CD4-positive, alpha-beta T cell (primary cell): ENCODE measurements around the gene ASB6. TPM values are rescaled to one million over a fixed set of nuclear protein-coding genes. Genes with fewer than 3 reads are reported as not detected.

Source experiments
- ATAC-seq: fragments of 200-7000 bp; cut with Tn5 transposase; one replicate; pipeline ENCODE4 v1.10.0; 2022; ENCODE audit warnings: mild to moderate bottlenecking; ENCODE audit not compliant: poor library complexity
- CTCF ChIA-PET: fragments of 350-600 bp; sonication (Branson Sonifier 250); formaldehyde crosslinking; loops from one replicate; lab custom pipeline; 2021; ENCODE audit warnings: antibody characterized with exemption, inconsistent platforms; lab: Charles Lee
- POLR2A ChIA-PET: fragments of 350-600 bp; sonication (Branson Sonifier 250); formaldehyde crosslinking; loops from one replicate; lab custom pipeline; 2021; ENCODE audit warnings: antibody characterized with exemption, inconsistent platforms; lab: Charles Lee
- DNase-seq, 14 experiments: peaks; one replicate each; pipeline ENCODE4 v3.0.0-alpha.2; 2013 to 2020; ENCODE audit warnings: mixed read lengths in 2 of 14
- H3K27ac ChIP-seq, 2 donors: one replicate each; pipeline versions ENCODE4 v1.5.1 to v1.7.0; 2013; ENCODE audit warnings: low read length in 2 of 2, low read depth in 1 of 2, mild to moderate bottlenecking in 1 of 2
- H3K27me3 ChIP-seq, 2 experiments: 1 replicate in 1 of 2; 2 replicates in 1 of 2; pipeline versions ENCODE4 v1.6.1 to v1.7.0; 2013; ENCODE audit warnings: low read length in 2 of 2, control low read depth in 1 of 2, mild to moderate bottlenecking in 1 of 2, moderate library complexity in 1 of 2; ENCODE audit not compliant: insufficient read depth in 2 of 2, control insufficient read depth in 1 of 2
- H3K36me3 ChIP-seq: one replicate; pipeline ENCODE4 v1.6.1; 2013; ENCODE audit warnings: low read length, control low read depth; ENCODE audit not compliant: insufficient read depth
- H3K4me1 ChIP-seq: one replicate; pipeline ENCODE4 v1.6.1; 2013; ENCODE audit warnings: low read length, control low read depth; ENCODE audit not compliant: insufficient read depth
- H3K4me3 ChIP-seq: one replicate; pipeline ENCODE4 v1.5.1; 2013; ENCODE audit warnings: mild to moderate bottlenecking, low read length, moderate library complexity
- H3K9me3 ChIP-seq, 2 experiments: 1 replicate in 1 of 2; 2 replicates in 1 of 2; pipeline versions ENCODE4 v1.6.1 to v1.7.0; 2013; ENCODE audit warnings: low read length in 2 of 2, mild to moderate bottlenecking in 2 of 2, control low read depth in 1 of 2, moderate library complexity in 1 of 2; ENCODE audit not compliant: control insufficient read depth in 1 of 2, insufficient read depth in 1 of 2
- H3K27ac Mint-ChIP-seq: one replicate; pipeline ENCODE4 v1.8.0; 2020; ENCODE audit warnings: mixed read lengths
- H3K27me3 Mint-ChIP-seq: one replicate; pipeline ENCODE4 v1.8.0; 2021; ENCODE audit warnings: mixed read lengths
- H3K36me3 Mint-ChIP-seq: one replicate; pipeline ENCODE4 v1.8.0; 2021; ENCODE audit warnings: low read depth, mixed read lengths
- H3K4me1 Mint-ChIP-seq: one replicate; pipeline ENCODE4 v1.8.0; 2021; ENCODE audit warnings: low read depth, mixed read lengths
- H3K4me3 Mint-ChIP-seq: one replicate; pipeline ENCODE4 v1.8.0; 2020; ENCODE audit warnings: mild to moderate bottlenecking, mixed read lengths
- H3K9me3 Mint-ChIP-seq: one replicate; pipeline ENCODE4 v1.8.0; 2020; ENCODE audit warnings: mixed read lengths
- intact Hi-C, 2 experiments: fragments of 100-400 bp; cut with DNase I in 1 of 2; cut with micrococcal nuclease in 1 of 2; formaldehyde crosslinking; loops; one replicate each; pipeline versions ENCODE4 v1.15.1 to v1.9.0; 2023 to 2025; cut with DNase I, micrococcal nuclease
- total RNA-seq, 174 experiments: library from RNA in 2 of 174; stranded (reverse) in 2 of 174; gene quantifications; one replicate each; pipeline ENCODE4 v1.2.3 and lab custom pipeline; 2021 to 2026
- TF ChIP-seq, protein P1 (sequence below): fragments of 200-600 bp; IDR thresholded peaks from one replicate; pipeline ENCODE4 v1.8.0; 2022; ENCODE audit warnings: antibody characterized with exemption, mild to moderate bottlenecking

Gene ASB6
- total RNA-seq, 2 experiments from 2014 or later, result 28.5 to 29.3 TPM

DNA sequence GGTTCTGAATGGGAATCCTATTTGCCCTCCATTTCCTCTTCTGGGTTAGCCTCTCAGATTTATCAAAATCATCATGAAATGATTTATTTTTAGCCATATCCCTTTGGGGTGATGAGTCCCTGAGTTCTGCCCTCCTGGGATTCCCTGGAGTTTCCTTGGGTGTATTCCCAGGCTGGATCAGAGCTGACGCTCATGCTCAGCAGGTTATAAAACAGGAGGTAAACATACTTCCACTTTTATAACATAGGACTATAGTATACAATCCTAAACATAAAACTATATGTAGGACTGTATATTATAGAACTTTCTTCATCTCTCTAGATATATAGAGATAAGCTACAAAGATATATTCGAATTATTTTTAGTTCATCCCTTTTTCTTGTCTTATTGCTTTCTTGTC lies 19.1 kb upstream of the ASB6 start:
- TF ChIP-seq, protein P1, sequence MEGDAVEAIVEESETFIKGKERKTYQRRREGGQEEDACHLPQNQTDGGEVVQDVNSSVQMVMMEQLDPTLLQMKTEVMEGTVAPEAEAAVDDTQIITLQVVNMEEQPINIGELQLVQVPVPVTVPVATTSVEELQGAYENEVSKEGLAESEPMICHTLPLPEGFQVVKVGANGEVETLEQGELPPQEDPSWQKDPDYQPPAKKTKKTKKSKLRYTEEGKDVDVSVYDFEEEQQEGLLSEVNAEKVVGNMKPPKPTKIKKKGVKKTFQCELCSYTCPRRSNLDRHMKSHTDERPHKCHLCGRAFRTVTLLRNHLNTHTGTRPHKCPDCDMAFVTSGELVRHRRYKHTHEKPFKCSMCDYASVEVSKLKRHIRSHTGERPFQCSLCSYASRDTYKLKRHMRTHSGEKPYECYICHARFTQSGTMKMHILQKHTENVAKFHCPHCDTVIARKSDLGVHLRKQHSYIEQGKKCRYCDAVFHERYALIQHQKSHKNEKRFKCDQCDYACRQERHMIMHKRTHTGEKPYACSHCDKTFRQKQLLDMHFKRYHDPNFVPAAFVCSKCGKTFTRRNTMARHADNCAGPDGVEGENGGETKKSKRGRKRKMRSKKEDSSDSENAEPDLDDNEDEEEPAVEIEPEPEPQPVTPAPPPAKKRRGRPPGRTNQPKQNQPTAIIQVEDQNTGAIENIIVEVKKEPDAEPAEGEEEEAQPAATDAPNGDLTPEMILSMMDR, result no peak
- Mint-ChIP-seq H3K27me3 (peaks cover 6% of the 10 kb centered on the region), H3K27ac (no peak overlapping the region), H3K9me3 (no peaks in the 10 kb centered on the region), H3K4me1 (no peaks in the 10 kb centered on the region), H3K36me3 (no peaks in the 10 kb centered on the region), H3K4me3 (no peak overlapping the region)
- DNase-seq, result no peak
- Histone ChIP-seq H3K27ac (no peak overlapping the region), H3K9me3 (no peaks in the 10 kb centered on the region), H3K4me1 (peaks cover 9% of the 10 kb centered on the region), H3K36me3 (no peaks in the 10 kb centered on the region), H3K4me3 (no peak overlapping the region), H3K27me3 (peaks cover 0 to 4% of the 10 kb centered on the region in 2 experiments)
- intact Hi-C loops, result no loop called here
- ChIA-PET CTCF (no interaction called here), POLR2A (no interaction called here)
- no peak for ATAC-seq

DNA sequence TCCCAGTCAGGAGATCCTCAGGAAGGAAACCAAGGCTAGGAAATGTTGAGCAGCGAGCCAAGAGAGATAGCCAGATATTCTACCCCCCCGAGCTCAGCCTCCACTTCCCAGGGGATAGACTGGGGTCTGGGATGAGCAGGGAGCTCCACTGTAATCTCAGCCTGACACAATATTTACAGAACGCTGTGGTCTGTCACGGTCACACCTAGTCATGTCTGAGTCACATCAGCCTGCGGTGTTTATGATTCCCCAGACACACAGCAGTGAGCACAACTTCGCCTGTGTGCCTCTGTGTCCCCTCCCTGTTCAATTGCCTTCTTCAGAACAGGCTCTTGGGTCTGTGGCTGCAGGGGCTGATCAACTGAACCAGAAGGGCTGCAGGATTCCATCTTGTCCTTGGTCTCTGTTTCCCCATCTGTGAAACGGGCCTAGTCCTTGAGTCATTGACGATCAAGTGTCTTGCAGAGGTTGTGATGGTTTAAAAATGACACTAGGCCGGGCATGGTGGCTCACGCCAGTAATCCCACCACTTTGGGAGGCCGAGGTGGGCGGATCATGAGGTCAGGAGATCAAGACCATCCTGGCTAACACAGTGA lies 14.9 kb upstream of the ASB6 start:
- Mint-ChIP-seq H3K9me3 (no peaks in the 10 kb centered on the region), H3K4me1 (no peaks in the 10 kb centered on the region), H3K4me3 (no peak overlapping the region), H3K27me3 (no peaks in the 10 kb centered on the region), H3K36me3 (no peaks in the 10 kb centered on the region), H3K27ac (no peak overlapping the region)
- intact Hi-C loops, result no loop called here
- Histone ChIP-seq H3K27ac (no peak overlapping the region), H3K27me3 (no peaks in the 10 kb centered on the region), H3K4me1 (no peaks in the 10 kb centered on the region), H3K4me3 (no peak overlapping the region), H3K36me3 (no peaks in the 10 kb centered on the region), H3K9me3 (no peaks in the 10 kb centered on the region)
- TF ChIP-seq, protein P1, result no peak
- ATAC-seq (no peak), DNase-seq (no peak)
- ChIA-PET POLR2A (interaction anchor here (0.6 kb wide), 1 partner anchor 59 kb away, joined by 4 read pairs; no protein-coding TSS in a partner anchor), CTCF (no interaction called here)

DNA sequence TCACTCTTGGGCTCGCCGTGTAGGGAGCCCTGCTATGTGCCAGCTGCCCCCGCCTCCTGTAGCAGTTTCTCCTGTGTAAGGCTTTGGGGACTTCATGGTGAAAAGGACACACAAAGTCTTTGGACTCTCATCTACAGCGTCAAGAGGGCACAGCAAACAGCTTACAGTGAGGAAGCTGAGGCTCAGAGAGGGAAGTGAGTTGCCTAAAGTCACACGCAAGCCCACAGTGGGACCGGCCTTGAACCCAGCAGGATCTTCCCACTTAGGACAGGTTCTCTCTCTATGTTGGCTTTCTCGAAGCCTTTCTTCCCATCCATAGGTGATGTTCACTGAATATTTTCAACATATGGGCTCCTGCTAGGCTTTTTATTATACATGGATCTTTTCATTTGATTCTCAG lies 13.7 kb upstream of the ASB6 start:
- DNase-seq (no peak), ATAC-seq (no peak)
- no peaks in the 10 kb centered on the region for H3K27me3 Mint-ChIP-seq
- no peaks in the 10 kb centered on the region for H3K4me1 Mint-ChIP-seq
- Histone ChIP-seq H3K36me3 (no peaks in the 10 kb centered on the region), H3K27ac (no peak overlapping the region), H3K4me1 (no peaks in the 10 kb centered on the region), H3K4me3 (no peak overlapping the region), H3K9me3 (no peaks in the 10 kb centered on the region), H3K27me3 (no peaks in the 10 kb centered on the region)
- intact Hi-C loops, result no loop called here
- H3K4me3 Mint-ChIP-seq, result no peak overlapping the region
- POLR2A ChIA-PET, result no interaction called here
- no peaks in the 10 kb centered on the region for H3K9me3 Mint-ChIP-seq
- no peaks in the 10 kb centered on the region for H3K36me3 Mint-ChIP-seq
- H3K27ac Mint-ChIP-seq, result no peak overlapping the region
- CTCF ChIA-PET, result no interaction called here
- TF ChIP-seq, protein P1, result no peak
